Measurements from ENCODE around the gene ACOT7.
A peak's percentile ranks its signal among the peaks of the same experiment; 100 is the strongest.
"Not testable (repeated sequence)": the region's sequence is repeated elsewhere in the genome, so short reads cannot be mapped to it uniquely, and the experiment has no call there.

ACOT7 gene

DNA sequence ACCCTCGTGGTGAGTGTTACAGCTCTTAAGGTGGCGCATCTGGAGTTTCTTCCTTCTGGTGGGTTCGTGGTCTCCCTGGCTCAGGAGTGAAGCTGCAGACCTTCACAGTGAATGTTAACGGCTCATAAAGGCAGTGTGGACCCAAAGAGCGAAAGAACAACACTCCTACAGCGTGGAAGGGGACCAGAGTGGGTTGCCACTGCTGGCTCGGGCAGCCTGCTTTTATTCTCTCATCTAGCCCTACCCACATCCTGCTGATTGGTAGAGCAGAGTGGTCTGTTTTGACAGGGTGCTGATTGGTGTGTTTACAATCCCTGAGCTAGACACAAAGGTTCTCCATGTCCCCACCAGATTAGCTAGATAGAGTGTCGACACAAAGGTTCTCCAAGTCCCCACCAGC is 1.6 kb upstream of the ACOT7 start:
- peaks cover 24% of the 10 kb centered on the region for H3K4me1 Mint-ChIP-seq (ENCODE audit: low read depth)
- H3K9me3 Mint-ChIP-seq; H3K36me3 Mint-ChIP-seq (ENCODE audit: low read depth); H3K27ac Mint-ChIP-seq; H3K27me3 Mint-ChIP-seq (ENCODE audit: low read depth): not testable (repeated sequence)
- H3K4me3 Mint-ChIP-seq = peak overlapping the region; percentile 44

DNA sequence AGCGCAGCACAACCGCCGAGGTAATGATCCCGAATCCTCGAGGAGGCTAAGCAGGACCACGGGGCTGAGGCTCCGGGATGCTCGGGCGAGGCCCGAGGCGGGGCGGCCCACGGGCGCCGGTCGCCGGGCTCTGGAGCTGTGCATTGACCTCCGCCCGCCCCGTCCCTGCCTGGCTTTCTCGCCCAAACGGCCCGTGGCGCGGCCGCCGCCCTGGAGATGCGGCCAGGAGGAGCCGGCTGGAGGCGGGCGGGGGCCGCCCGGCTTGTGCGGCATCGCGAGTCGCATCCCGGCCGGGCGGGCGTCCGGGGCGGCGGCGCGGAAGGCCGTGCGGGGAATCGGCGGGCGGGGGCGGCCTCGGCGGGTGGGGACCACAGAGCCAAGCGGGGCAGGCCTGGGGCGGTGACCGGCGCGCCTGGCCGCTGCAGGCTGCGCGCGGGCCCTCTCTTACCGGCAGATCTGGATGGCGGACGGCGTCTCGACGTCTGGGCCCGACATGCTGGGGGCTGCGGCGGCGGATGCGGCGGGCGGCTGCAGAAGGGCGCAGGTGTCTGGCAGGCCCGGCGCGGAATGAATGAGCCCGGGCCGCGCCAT is 663 bp downstream of the ACOT7 start:
- peak overlapping the region; percentile 85 for H3K4me3 Mint-ChIP-seq
- no peaks in the 10 kb centered on the region for H3K36me3 Mint-ChIP-seq (ENCODE audit: low read depth)
- H3K9me3 Mint-ChIP-seq = no peaks in the 10 kb centered on the region
- peaks cover 24% of the 10 kb centered on the region for H3K4me1 Mint-ChIP-seq (ENCODE audit: low read depth)
- H3K27me3 Mint-ChIP-seq (ENCODE audit: low read depth) = peaks cover 2% of the 10 kb centered on the region
- H3K27ac Mint-ChIP-seq = peak overlapping the region; percentile 87

DNA sequence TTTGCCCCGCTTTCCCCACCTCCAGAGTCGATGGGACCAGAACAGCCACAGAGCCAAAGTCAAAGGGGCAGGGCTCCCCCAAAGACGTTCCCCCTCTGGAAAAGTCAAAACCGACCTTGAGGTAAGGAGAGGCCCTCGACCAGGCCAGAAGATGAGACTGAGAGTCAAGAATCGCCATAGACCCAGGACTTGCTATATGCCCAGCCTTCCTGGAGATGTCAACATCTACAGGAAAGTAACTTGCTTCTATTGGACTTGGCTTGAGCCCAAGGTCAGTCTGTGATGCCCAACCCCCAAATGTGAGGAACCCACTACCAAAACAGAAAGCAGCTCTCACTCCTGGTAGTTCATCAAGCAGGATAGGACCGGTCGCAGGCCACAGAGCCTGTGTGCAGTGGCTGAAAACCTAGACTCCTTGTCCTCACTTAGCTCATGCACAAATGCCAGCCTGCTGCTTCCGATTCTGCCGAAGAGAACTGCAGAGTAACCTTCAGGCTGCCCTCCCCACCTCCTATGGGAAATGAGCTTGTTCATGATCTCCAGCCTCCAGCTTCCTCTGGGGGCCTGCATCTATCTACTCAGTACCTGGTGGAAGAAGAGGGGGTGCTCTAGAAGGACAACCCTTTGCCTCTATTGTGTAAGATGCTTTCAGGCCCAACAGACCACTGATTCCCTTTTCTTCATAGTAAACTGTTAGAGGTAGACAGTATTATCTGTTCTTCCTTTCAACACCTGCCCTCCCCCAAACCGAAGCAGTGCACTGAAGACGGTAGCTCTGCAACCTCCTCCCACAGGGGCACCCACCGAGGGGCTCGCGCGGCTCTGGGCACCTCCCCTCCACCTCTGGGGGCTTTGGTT is 1.4 kb downstream of the ACOT7 start:
- H3K27ac Mint-ChIP-seq = peak overlapping the region; percentile 78
- H3K36me3 Mint-ChIP-seq (ENCODE audit: low read depth) = no peaks in the 10 kb centered on the region
- no peaks in the 10 kb centered on the region for H3K9me3 Mint-ChIP-seq

DNA sequence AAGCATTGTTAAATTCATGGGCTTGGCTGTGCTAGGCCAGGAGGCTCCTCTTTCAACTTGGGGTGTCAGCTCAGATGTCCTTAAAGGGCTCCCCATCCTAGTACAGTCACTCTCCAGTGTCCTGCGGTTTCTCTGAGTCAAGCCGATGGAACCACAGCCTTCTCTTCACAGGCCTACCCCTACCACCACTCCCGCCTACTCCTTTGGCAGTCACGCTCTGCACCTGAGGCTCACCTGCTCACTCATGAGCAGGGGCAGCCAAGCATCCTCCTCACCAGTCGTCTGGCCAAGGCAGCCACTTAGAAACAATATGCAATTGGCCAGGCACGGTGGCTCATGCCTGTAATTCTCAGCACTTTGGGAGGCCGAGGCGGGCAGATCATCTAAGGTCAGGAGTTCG is 3.6 kb downstream of the ACOT7 start:
- no peak overlapping the region for H3K27ac Mint-ChIP-seq
- no peaks in the 10 kb centered on the region for H3K27me3 Mint-ChIP-seq (ENCODE audit: low read depth)
- peaks cover 2% of the 10 kb centered on the region for H3K36me3 Mint-ChIP-seq (ENCODE audit: low read depth)
- no peak overlapping the region for H3K4me3 Mint-ChIP-seq
- no peaks in the 10 kb centered on the region for H3K9me3 Mint-ChIP-seq
- peaks cover 20% of the 10 kb centered on the region for H3K4me1 Mint-ChIP-seq (ENCODE audit: low read depth)

More for the DNA sequence above, 1.4 kb downstream of the ACOT7 start:
- Mint-ChIP-seq H3K4me1 (ENCODE audit: low read depth) (peaks cover 24% of the 10 kb centered on the region), H3K27me3 (ENCODE audit: low read depth) (no peaks in the 10 kb centered on the region), H3K4me3 (peak overlapping the region; percentile 84)

DNA sequence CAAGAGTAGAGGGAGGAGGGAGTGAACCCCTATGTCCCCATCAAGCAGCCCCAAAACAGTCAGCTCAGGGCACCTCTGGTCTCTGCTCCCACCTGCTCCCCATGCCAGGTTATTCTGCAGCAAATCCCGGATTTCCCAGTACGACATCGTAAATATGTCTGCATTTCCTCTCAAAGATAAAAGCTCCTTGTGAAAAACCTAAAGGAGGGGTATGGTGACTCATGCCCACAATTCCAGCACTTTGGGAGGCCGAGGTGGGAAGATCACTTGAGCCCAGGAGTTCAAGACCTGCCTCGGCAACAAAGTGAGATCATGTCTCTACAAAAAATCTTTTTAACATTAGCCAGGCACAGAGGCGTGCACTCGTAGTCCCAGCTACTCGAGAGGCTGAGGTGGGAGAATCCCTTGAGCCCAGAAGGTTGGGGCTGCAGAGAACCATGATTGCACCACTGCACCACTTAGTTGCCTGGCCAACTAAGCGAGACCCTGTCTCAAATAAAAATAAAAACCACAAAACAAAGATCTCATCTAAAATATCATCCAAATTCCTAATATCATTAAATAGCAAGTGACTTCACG is 7.1 kb downstream of the ACOT7 start:
- H3K27ac Mint-ChIP-seq = no peak overlapping the region
- H3K27me3 Mint-ChIP-seq (ENCODE audit: low read depth) = no peaks in the 10 kb centered on the region
- H3K4me3 Mint-ChIP-seq = no peak overlapping the region
- peaks cover 4% of the 10 kb centered on the region for H3K9me3 Mint-ChIP-seq
- H3K4me1 Mint-ChIP-seq (ENCODE audit: low read depth) = peaks cover 2% of the 10 kb centered on the region
- peaks cover 8% of the 10 kb centered on the region for H3K36me3 Mint-ChIP-seq (ENCODE audit: low read depth)

DNA sequence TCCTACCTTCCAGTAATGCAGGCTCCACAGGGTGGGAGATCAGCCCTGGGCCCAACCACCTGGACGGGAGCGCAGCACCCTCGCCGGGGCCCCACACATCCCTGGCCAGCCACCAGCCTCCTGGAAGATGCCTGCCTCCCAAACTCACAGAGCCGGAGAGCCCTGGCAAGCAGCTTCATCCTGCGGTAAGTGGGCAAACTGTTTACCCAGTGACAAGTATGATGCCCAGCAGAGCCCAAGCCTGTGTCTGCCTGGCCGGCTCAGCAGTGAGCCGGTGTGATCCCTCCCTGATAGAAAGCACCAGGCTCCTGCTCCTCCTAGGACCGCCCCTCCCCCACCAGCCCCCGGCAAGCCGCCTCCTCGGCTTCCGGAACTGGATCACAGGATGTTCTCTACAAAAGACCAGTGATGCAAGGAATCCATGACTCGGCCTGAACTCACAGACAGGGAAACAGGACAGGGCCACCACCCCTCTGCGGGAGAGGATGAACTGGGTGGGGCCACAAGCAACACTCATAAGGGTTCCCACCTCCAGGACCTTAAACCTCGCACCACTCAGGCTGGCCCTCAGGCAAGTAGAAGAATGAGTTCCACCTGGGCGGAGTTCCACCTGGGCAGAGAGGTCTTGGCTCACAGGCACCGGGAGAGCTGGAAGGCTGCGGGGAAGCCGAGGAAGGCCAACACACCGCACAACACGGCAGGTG is 7.9 kb downstream of the ACOT7 start:
- Mint-ChIP-seq H3K27me3 (ENCODE audit: low read depth) (no peaks in the 10 kb centered on the region), H3K27ac (no peak overlapping the region), H3K9me3 (peaks cover 4% of the 10 kb centered on the region), H3K4me3 (no peak overlapping the region), H3K4me1 (ENCODE audit: low read depth) (peaks cover 2% of the 10 kb centered on the region), H3K36me3 (ENCODE audit: low read depth) (peaks cover 8% of the 10 kb centered on the region)

DNA sequence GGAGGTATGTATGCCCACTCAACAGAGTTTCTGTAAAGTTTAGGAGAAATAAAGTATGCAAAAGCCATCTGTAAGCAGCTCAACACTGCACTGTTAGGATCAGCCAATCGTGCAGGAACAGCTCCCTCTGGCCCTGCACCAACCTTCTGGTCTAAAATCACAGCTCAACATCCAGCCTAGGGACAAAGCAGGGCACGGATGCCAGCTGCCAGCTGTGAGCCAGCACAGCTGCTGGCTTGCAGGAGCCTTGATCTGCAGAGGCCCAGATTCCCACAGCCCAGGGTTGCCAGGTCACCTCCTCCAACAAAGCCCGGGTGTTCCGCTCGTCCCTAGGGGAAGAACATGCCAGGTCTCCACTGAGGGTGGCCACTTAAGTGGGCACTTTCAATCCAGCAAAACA is 8.6 kb downstream of the ACOT7 start:
- Mint-ChIP-seq H3K9me3 (peaks cover 6% of the 10 kb centered on the region), H3K36me3 (ENCODE audit: low read depth) (peaks cover 9% of the 10 kb centered on the region), H3K4me3 (no peak overlapping the region), H3K27ac (no peak overlapping the region), H3K27me3 (ENCODE audit: low read depth) (no peaks in the 10 kb centered on the region), H3K4me1 (ENCODE audit: low read depth) (peaks cover 2% of the 10 kb centered on the region)

DNA sequence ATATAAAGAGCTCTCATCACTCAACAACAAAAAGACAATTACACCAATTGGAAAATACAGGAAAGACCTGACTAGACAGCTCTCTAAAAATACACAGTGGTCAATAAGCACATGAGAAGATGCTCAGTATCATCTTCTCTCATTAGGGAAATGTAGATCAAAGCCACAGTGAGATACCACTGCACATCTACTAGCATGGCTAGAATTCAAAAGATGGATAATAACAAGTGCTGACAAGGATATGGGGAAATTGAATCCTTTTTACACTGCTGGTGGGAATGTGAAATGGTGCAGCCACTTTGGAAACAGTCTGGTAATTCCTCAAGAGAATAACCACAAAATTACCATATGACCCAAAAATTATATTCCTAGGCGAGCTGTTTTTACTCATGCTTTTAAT is 9.4 kb downstream of the ACOT7 start:
- Mint-ChIP-seq H3K27ac (no peak overlapping the region), H3K4me1 (ENCODE audit: low read depth) (peaks cover 2% of the 10 kb centered on the region), H3K9me3 (peaks cover 9% of the 10 kb centered on the region), H3K27me3 (ENCODE audit: low read depth) (no peaks in the 10 kb centered on the region), H3K36me3 (ENCODE audit: low read depth) (peaks cover 11% of the 10 kb centered on the region), H3K4me3 (no peak overlapping the region)

DNA sequence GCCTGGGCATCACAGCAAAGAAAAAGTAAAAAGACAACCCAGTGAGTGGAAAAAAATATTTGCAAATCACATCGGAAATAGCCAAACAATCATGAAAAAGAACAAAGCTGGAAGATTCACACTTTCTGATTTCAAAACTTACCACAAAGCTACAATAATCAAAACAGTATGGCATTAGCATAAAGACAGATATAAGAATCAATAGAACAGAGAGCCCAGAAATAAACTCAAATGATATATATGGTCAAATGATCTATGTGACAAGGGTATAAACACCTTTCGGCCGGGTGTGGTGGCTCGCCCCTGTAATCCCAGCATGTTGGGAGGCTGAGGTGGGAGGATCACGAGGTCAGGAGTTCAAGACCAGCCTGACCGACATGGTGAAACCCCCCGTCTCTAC is 13.5 kb downstream of the ACOT7 start:
- Mint-ChIP-seq H3K4me1 (ENCODE audit: low read depth) (peaks cover 2% of the 10 kb centered on the region), H3K9me3 (peaks cover 9% of the 10 kb centered on the region), H3K36me3 (ENCODE audit: low read depth) (peaks cover 9% of the 10 kb centered on the region), H3K4me3 (no peak overlapping the region), H3K27me3 (ENCODE audit: low read depth) (no peaks in the 10 kb centered on the region), H3K27ac (no peak overlapping the region)

DNA sequence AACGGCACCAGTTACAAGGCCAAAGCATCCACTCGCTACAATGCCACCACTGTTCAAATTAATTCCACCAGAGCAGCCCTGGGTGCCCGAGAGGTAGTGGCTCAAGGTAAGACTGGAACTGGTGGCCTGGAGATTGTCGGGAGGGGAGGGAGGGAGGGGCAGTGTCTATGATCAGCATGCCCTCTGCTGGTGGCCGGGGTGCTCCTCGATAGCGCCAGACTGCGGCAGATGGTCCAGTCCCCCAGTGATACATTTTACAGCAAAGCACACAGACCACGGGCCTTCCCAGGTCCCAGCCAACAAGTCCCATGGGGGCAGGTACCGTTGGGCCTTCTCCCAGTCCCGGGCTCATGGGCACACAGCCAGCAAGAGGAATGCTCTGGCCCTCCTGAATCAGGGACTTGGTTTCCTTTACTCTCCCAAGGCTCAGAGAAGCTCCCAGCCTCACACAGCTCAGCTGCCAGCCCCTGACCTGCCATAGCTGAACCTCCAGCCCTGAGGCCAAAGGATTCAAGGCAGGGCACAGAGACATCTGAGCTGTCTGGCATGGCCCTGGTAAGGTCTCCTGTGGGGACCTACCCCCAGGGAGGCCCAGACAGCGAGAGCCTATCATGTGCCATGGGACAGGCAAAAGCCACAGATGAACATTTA is 15.3 kb downstream of the ACOT7 start:
- no peak overlapping the region for H3K27ac Mint-ChIP-seq

DNA sequence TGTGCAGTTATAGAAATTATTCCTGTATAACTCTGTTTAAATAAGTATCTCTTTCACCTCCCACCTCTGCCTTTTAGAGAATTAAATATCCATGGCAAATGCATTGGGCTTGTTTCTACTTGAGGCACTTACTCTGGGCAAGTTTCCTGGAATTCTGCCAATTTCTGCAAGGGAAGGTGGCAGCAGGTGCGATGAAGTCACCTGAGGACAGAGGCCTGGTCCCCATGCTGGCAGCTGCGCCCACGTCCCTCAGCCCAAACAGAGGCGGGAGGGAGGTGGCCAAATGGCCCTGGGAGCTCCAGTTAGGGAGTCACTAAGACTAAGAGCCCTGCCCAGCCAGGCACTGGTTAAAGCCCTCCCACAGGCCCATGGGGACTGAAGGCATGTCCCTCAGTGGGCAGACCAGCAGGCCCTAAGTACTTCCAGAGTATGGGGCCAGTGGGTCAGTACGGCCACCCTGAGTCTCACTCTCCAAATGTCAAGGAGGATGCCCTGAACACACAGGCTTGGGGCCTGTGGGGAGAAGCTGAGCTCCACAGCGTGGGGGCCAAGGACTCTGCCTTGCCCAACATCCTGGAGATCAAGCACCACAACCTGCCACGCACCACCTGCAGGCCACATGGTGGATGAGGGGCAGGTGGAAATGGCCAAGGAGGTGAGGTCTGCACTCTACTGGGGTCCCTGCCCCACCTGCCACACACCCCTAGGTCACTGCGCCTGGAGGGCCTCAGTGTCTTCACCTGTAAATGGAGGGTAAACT is 19.4 kb downstream of the ACOT7 start:
- H3K27me3 Mint-ChIP-seq (ENCODE audit: low read depth) = no peaks in the 10 kb centered on the region
- peaks cover 2% of the 10 kb centered on the region for H3K4me1 Mint-ChIP-seq (ENCODE audit: low read depth)
- H3K9me3 Mint-ChIP-seq = no peaks in the 10 kb centered on the region
- no peaks in the 10 kb centered on the region for H3K36me3 Mint-ChIP-seq (ENCODE audit: low read depth)
- H3K4me3 Mint-ChIP-seq = no peak overlapping the region
- H3K27ac Mint-ChIP-seq = no peak overlapping the region

More for the DNA sequence above, 15.3 kb downstream of the ACOT7 start:
- Mint-ChIP-seq H3K36me3 (ENCODE audit: low read depth) (peaks cover 3% of the 10 kb centered on the region), H3K27me3 (ENCODE audit: low read depth) (no peaks in the 10 kb centered on the region), H3K4me3 (no peak overlapping the region), H3K4me1 (ENCODE audit: low read depth) (peaks cover 2% of the 10 kb centered on the region), H3K9me3 (peaks cover 5% of the 10 kb centered on the region)

DNA sequence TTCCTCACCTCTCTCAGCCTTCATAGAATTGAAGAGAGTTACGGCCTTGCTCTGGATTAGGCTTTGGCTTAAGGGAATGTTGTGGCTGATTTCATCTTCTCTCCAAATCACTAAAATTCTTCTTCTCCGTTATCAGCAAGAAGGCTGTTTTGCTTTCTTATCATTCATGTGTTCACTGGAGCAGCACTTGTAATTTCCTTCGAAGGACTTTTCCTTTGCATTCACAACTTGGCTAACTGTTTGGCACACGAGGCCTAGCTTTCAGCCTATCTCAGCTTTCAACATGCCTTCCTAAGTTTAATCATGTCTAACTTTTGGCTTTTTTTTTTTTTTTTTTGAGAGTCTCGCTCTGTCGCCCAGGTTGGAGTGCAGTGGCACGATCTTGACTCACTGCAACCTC is 21.3 kb downstream of the ACOT7 start:
- not testable (repeated sequence) for H3K9me3 Mint-ChIP-seq; H3K4me3 Mint-ChIP-seq; H3K36me3 Mint-ChIP-seq (ENCODE audit: low read depth); H3K27me3 Mint-ChIP-seq (ENCODE audit: low read depth); H3K4me1 Mint-ChIP-seq (ENCODE audit: low read depth); H3K27ac Mint-ChIP-seq

DNA sequence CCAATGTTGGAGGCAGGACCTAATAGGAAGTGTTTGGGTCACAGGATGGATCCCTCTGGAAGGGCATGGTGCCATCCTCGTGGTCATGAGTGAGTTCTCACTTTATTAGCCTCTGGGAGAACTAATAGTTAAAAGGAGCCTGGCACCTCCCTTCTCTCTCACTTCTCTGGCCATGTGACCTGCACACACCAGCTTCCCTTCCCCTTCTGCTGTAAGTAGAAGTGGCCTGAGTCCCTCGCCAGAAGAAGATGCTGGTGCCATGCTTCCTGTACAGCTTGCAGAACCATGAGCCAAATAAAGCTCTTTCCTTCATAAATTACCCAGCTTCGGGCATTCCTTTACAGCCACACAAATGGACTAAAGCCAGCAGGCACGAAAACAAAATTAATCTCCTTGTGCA is 23.6 kb downstream of the ACOT7 start:
- no peaks in the 10 kb centered on the region for H3K27me3 Mint-ChIP-seq (ENCODE audit: low read depth)
- no peak overlapping the region for H3K4me3 Mint-ChIP-seq
- H3K9me3 Mint-ChIP-seq = no peaks in the 10 kb centered on the region
- H3K27ac Mint-ChIP-seq = no peak overlapping the region
- peaks cover 2% of the 10 kb centered on the region for H3K36me3 Mint-ChIP-seq (ENCODE audit: low read depth)
- H3K4me1 Mint-ChIP-seq (ENCODE audit: low read depth) = peaks cover 1% of the 10 kb centered on the region
